Mesenchymal stem cell (in vitro differentiated cells and primary cell): ENCODE measurements around the gene CCNF.

Experiments
- DNase-seq: peaks from one replicate; pipeline ENCODE4 v3.0.0-alpha.2; 2013
- H2AFZ ChIP-seq: one replicate; pipeline ENCODE4 v1.6.1; 2013; ENCODE audit warnings: low read depth, mild to moderate bottlenecking, control low read depth, inconsistent platforms, low read length, moderate library complexity
- H2AK5ac ChIP-seq: 2 replicates; pipeline ENCODE4 v1.6.1; 2013; ENCODE audit warnings: low read length, moderate library complexity, mild to moderate bottlenecking, inconsistent platforms; ENCODE audit not compliant: severe bottlenecking
- H2BK120ac ChIP-seq: one replicate; pipeline ENCODE4 v1.6.1; 2013; ENCODE audit warnings: low read depth, mild to moderate bottlenecking, inconsistent platforms, low read length, moderate library complexity
- H2BK12ac ChIP-seq, 2 experiments: one replicate each; pipeline ENCODE4 v1.6.1; 2013; ENCODE audit warnings: inconsistent platforms in 2 of 2, low read length in 2 of 2, mild to moderate bottlenecking in 2 of 2, moderate library complexity in 2 of 2, control low read depth in 1 of 2
- H2BK15ac ChIP-seq: one replicate; pipeline ENCODE4 v1.6.1; 2013; ENCODE audit warnings: mild to moderate bottlenecking, low read depth, inconsistent platforms; ENCODE audit not compliant: poor library complexity, severe bottlenecking
- H2BK5ac ChIP-seq: 2 replicates; pipeline ENCODE4 v1.6.1; 2013; ENCODE audit warnings: low read depth, mild to moderate bottlenecking, low read length, control low read depth, inconsistent platforms; ENCODE audit not compliant: poor library complexity, severe bottlenecking
- H3K14ac ChIP-seq, 2 experiments: one replicate each; pipeline ENCODE4 v1.6.1; 2013; ENCODE audit warnings: inconsistent platforms in 2 of 2, low read length in 2 of 2, control low read depth in 1 of 2, mild to moderate bottlenecking in 1 of 2, moderate library complexity in 1 of 2
- H3K18ac ChIP-seq, 2 experiments: one replicate each; pipeline ENCODE4 v1.6.1; 2013; ENCODE audit warnings: inconsistent platforms in 2 of 2, low read length in 2 of 2, control low read depth in 1 of 2, low read depth in 1 of 2, mild to moderate bottlenecking in 1 of 2
- H3K23ac ChIP-seq, 2 experiments: one replicate each; pipeline ENCODE4 v1.6.1; 2013; ENCODE audit warnings: inconsistent platforms in 2 of 2, low read length in 2 of 2, mild to moderate bottlenecking in 2 of 2, moderate library complexity in 2 of 2, control low read depth in 1 of 2
- H3K27ac ChIP-seq: 2 replicates; pipeline ENCODE4 v1.5.1; 2013; ENCODE audit warnings: mild to moderate bottlenecking, moderate library complexity, low read length, control low read depth, inconsistent platforms; ENCODE audit not compliant: poor library complexity, severe bottlenecking
- H3K27me3 ChIP-seq, 2 experiments: 2 replicates each; pipeline versions ENCODE4 v1.6.1 to v1.7.0; 2013; ENCODE audit warnings: low read length in 2 of 2, mild to moderate bottlenecking in 2 of 2, moderate library complexity in 2 of 2, control low read depth in 1 of 2, inconsistent platforms in 1 of 2; ENCODE audit not compliant: control insufficient read depth in 1 of 2, insufficient read depth in 1 of 2
- H3K36me3 ChIP-seq, 2 experiments: 2 replicates each; pipeline versions ENCODE4 v1.6.1 to v1.7.0; 2013; ENCODE audit warnings: low read length in 2 of 2, control low read depth in 1 of 2, inconsistent platforms in 1 of 2, low read depth in 1 of 2, mild to moderate bottlenecking in 1 of 2; ENCODE audit not compliant: insufficient read depth in 2 of 2, control insufficient read depth in 1 of 2
- H3K4ac ChIP-seq, 2 experiments: one replicate each; pipeline ENCODE4 v1.6.1; 2013; ENCODE audit warnings: inconsistent platforms in 2 of 2, low read length in 2 of 2, mild to moderate bottlenecking in 2 of 2, moderate library complexity in 2 of 2, control low read depth in 1 of 2, low read depth in 1 of 2
- H3K4me1 ChIP-seq: 2 replicates; pipeline ENCODE4 v1.6.1; 2013; ENCODE audit warnings: low read depth, low read length, control low read depth; ENCODE audit not compliant: control insufficient read depth, insufficient read depth
- H3K4me2 ChIP-seq: 2 replicates; pipeline ENCODE4 v1.6.1; 2013; ENCODE audit warnings: low read length, mild to moderate bottlenecking, inconsistent platforms; ENCODE audit not compliant: poor library complexity, severe bottlenecking
- H3K4me3 ChIP-seq, 2 experiments: 2 replicates each; pipeline versions ENCODE4 v1.5.1 to v1.7.0; 2013; ENCODE audit warnings: low read length in 2 of 2, mild to moderate bottlenecking in 2 of 2, control low read depth in 1 of 2, low read depth in 1 of 2; ENCODE audit not compliant: insufficient read depth in 1 of 2
- H3K79me1 ChIP-seq: replicated peaks from 2 replicates; pipeline ENCODE4 v1.6.1; 2013; ENCODE audit warnings: mild to moderate bottlenecking, control low read depth, low read length, inconsistent platforms; ENCODE audit not compliant: poor library complexity, severe bottlenecking
- H3K9ac ChIP-seq: 2 replicates; pipeline ENCODE4 v1.7.0; 2013; ENCODE audit warnings: mild to moderate bottlenecking, low read length, moderate library complexity
- H3K9me3 ChIP-seq: 2 replicates; pipeline ENCODE4 v1.7.0; 2013; ENCODE audit warnings: mild to moderate bottlenecking, low read length; ENCODE audit not compliant: control insufficient read depth
- H4K8ac ChIP-seq: one replicate; pipeline ENCODE4 v1.6.1; 2013; ENCODE audit warnings: inconsistent platforms, mild to moderate bottlenecking, low read length, moderate library complexity
- H4K91ac ChIP-seq: one replicate; pipeline ENCODE4 v1.6.1; 2013; ENCODE audit warnings: mild to moderate bottlenecking, low read length, inconsistent platforms
- WGBS: methylation state at CpG from one replicate; pipeline ENCODE4 v1.1.7; 2013; ENCODE audit warnings: mixed read lengths; 5-methylcytosine and 5-hydroxymethylcytosine counted together

Gene CCNF

DNA sequence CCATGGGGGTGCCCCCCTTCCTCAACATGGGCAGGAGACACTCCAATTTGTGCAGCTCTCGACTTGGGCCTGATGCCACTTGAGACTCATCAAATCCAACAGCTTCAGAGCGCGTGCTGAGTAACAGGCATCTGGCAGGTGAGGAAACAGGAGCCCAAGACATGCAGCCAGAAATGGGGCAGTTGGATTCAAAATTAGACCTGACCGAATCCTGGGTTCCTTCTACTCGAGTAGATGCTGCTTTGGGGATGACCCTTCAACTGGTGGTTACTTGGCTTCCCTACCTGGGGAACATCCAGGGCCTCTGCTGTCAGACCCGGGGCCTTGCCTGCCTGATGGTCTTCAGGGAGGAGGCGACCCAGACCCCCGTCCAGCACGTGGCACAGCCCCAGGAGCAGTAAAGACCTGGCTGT is 41.4 kb downstream of the CCNF start:
- WGBS, result 44% methylated on average over 9 of the region's 9 CpGs
- H3K4me2 ChIP-seq, result peak overlapping the region; percentile 82
- no peak overlapping the region for H4K8ac ChIP-seq
- peaks cover 2% of the 10 kb centered on the region for H3K79me1 ChIP-seq
- H3K14ac ChIP-seq, result no peak overlapping the region
- peaks cover 23 to 36% of the 10 kb centered on the region in 2 experiments for H3K27me3 ChIP-seq
- no peak overlapping the region for H4K91ac ChIP-seq
- H3K27ac ChIP-seq, result no peak overlapping the region
- H3K4me1 ChIP-seq, result peaks cover 63% of the 10 kb centered on the region
- H2BK15ac ChIP-seq, result no peak overlapping the region
- H2AK5ac ChIP-seq, result no peak overlapping the region
- H2AFZ ChIP-seq, result no peak overlapping the region
- H3K9ac ChIP-seq, result no peak overlapping the region
- H3K4me3 ChIP-seq, result no peak overlapping the region
- H2BK5ac ChIP-seq, result no peak overlapping the region
- no peaks in the 10 kb centered on the region for H3K9me3 ChIP-seq
- peaks cover 0 to 6% of the 10 kb centered on the region in 2 experiments for H3K36me3 ChIP-seq
- no peak overlapping the region for H2BK120ac ChIP-seq
- DNase-seq, result no peak
- H3K4ac ChIP-seq, result no peak overlapping the region
- no peak overlapping the region for H3K23ac ChIP-seq
- no peak overlapping the region for H2BK12ac ChIP-seq
- H3K18ac ChIP-seq, result peak overlapping the region in 1 of 2 experiments; percentile 67

DNA sequence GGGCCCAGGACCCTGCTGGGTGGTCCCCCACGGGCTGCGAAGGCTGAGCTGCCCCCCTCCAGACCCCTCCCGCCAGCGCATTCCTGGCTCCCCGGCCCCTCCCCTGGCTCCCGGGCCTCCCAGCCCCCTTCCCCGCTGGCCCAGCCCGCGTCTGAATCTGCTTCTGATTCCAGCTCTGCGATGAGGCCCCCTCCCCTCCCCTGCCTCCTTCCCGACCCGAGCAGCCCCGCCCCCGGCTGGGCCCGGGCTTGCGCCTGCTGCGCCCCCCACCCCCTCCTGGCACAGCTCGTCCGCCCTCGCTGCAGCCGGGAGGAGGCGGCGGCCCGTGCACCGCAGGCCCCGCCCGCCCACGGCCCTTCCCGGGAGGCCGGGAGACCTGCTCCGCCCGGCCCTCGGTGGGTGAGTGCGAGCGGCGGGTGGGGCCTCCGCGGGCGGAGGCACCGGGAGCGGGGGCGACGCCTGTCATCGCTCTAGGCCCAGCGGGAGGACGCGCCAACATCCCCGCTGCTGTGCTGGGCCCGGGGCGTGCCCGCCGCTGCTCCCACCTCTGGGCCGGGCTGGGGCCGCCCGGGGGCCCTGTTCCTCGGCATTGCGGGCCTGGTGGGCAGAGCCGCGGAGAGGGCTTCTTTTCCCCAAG is 41.9 kb downstream of the CCNF start, which contains the start of gene NTN3:
Gene NTN3, plus strand, starts transcription at position 282 of the 637 bp plus-strand sequence. CDS start 405 bp downstream, outside the sequence.
- Histone ChIP-seq H2AK5ac (no peak within 1 kb of the TSS), H3K27ac (no peak within 1 kb of the TSS), H3K79me1 (peaks cover 2% of the 10 kb centered on the region), H3K4me3 (peak within 1 kb of the TSS in 1 of 2 experiments; percentile 46), H3K36me3 (peaks cover 0 to 6% of the 10 kb centered on the region in 2 experiments), H2BK120ac (no peak within 1 kb of the TSS), H3K18ac (peak within 1 kb of the TSS in 1 of 2 experiments; percentile 74), H3K4ac (peak within 1 kb of the TSS in 1 of 2 experiments; percentile 81), H4K91ac (peak within 1 kb of the TSS; percentile 84), H3K27me3 (peaks cover 23 to 36% of the 10 kb centered on the region in 2 experiments), H2BK5ac (no peak within 1 kb of the TSS), H3K4me2 (peak within 1 kb of the TSS; percentile 82), H4K8ac (peak within 1 kb of the TSS; percentile 72), H3K9me3 (no peaks in the 10 kb centered on the region), H2BK12ac (peak within 1 kb of the TSS in 1 of 2 experiments; percentile 67), H2AFZ (no peak within 1 kb of the TSS), H3K9ac (no peak within 1 kb of the TSS), H2BK15ac (peak within 1 kb of the TSS; percentile 35), H3K4me1 (peaks cover 68% of the 10 kb centered on the region), H3K23ac (no peak within 1 kb of the TSS), H3K14ac (no peak within 1 kb of the TSS)
- 2% methylated on average over 40 of the region's 59 CpGs for WGBS
- DNase-seq, result no peak

DNA sequence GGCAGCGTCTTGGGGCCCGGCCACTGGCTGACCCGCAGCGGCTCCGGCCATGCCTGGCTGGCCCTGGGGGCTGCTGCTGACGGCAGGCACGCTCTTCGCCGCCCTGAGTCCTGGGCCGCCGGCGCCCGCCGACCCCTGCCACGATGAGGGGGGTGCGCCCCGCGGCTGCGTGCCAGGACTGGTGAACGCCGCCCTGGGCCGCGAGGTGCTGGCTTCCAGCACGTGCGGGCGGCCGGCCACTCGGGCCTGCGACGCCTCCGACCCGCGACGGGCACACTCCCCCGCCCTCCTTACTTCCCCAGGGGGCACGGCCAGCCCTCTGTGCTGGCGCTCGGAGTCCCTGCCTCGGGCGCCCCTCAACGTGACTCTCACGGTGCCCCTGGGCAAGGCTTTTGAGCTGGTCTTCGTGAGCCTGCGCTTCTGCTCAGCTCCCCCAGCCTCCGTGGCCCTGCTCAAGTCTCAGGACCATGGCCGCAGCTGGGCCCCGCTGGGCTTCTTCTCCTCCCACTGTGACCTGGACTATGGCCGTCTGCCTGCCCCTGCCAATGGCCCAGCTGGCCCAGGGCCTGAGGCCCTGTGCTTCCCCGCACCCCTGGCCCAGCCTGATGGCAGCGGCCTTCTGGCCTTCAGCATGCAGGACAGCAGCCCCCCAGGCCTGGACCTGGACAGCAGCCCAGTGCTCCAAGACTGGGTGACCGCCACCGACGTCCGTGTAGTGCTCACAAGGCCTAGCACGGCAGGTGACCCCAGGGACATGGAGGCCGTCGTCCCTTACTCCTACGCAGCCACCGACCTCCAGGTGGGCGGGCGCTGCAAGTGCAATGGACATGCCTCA is 42.6 kb downstream of the CCNF start:
- no peak overlapping the region for H3K9ac ChIP-seq
- peak overlapping the region in 1 of 2 experiments; percentile 46 for H3K4me3 ChIP-seq
- peak overlapping the region; percentile 82 for H3K4me2 ChIP-seq
- WGBS, result 43% methylated on average over 61 of the region's 61 CpGs
- H3K23ac ChIP-seq, result no peak overlapping the region
- H3K4me1 ChIP-seq, result peaks cover 68% of the 10 kb centered on the region
- H3K4ac ChIP-seq, result peak overlapping the region in 1 of 2 experiments; percentile 81
- H3K18ac ChIP-seq, result peak overlapping the region in 1 of 2 experiments; percentile 74
- H3K27me3 ChIP-seq, result peaks cover 23 to 36% of the 10 kb centered on the region in 2 experiments
- H2BK15ac ChIP-seq, result peak overlapping the region; percentile 35
- no peak overlapping the region for H2AK5ac ChIP-seq
- H3K9me3 ChIP-seq, result no peaks in the 10 kb centered on the region
- H4K8ac ChIP-seq, result peak overlapping the region; percentile 72
- H3K14ac ChIP-seq, result no peak overlapping the region
- DNase-seq, result no peak
- peak overlapping the region in 1 of 2 experiments; percentile 67 for H2BK12ac ChIP-seq
- H2BK5ac ChIP-seq, result no peak overlapping the region
- peak overlapping the region; percentile 84 for H4K91ac ChIP-seq
- peaks cover 0 to 6% of the 10 kb centered on the region in 2 experiments for H3K36me3 ChIP-seq
- H2AFZ ChIP-seq, result no peak overlapping the region
- peaks cover 2% of the 10 kb centered on the region for H3K79me1 ChIP-seq
- no peak overlapping the region for H2BK120ac ChIP-seq
- H3K27ac ChIP-seq, result no peak overlapping the region

DNA sequence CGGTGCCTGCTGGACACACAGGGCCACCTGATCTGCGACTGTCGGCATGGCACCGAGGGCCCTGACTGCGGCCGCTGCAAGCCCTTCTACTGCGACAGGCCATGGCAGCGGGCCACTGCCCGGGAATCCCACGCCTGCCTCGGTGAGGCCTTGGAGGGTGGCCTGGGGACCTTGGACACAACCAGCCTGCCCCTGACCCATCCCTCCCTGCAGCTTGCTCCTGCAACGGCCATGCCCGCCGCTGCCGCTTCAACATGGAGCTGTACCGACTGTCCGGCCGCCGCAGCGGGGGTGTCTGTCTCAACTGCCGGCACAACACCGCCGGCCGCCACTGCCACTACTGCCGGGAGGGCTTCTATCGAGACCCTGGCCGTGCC is 43.2 kb downstream of the CCNF start:
- Histone ChIP-seq H4K8ac (no peak overlapping the region), H2BK12ac (no peak overlapping the region), H3K36me3 (peaks cover 0 to 6% of the 10 kb centered on the region in 2 experiments), H3K23ac (no peak overlapping the region), H3K18ac (peak overlapping the region in 1 of 2 experiments; percentile 18), H3K27ac (no peak overlapping the region), H2BK15ac (no peak overlapping the region), H3K79me1 (peaks cover 4% of the 10 kb centered on the region), H3K14ac (no peak overlapping the region), H4K91ac (no peak overlapping the region), H2BK5ac (no peak overlapping the region), H2AK5ac (no peak overlapping the region), H3K27me3 (peaks cover 23 to 36% of the 10 kb centered on the region in 2 experiments), H3K4ac (no peak overlapping the region), H3K9me3 (no peaks in the 10 kb centered on the region), H3K9ac (no peak overlapping the region), H3K4me3 (no peak overlapping the region), H3K4me1 (peaks cover 65% of the 10 kb centered on the region), H3K4me2 (no peak overlapping the region), H2AFZ (no peak overlapping the region), H2BK120ac (no peak overlapping the region)
- WGBS, result 95% methylated on average over 27 of the region's 27 CpGs
- no peak for DNase-seq
